Activated B cell treated with CpG ODN at 0.5 μM for 24 hours (primary cell): ENCODE results near the gene GALK1. TPM values are rescaled to one million over a fixed set of nuclear protein-coding genes. Genes with fewer than 3 reads are reported as not detected.
A peak's percentile ranks its signal among the peaks of the same experiment; 100 is the strongest.

Experiments used
- ATAC-seq: fragments of 200-7000 bp; cut with Tn5 transposase; one replicate; pipeline ENCODE4 v1.10.0; 2021; ENCODE audit warnings: low read depth, mild to moderate bottlenecking, moderate library complexity
- CTCF ChIA-PET: fragments of 350-600 bp; sonication (Branson Sonifier 250); formaldehyde crosslinking; loops from one replicate; lab custom pipeline; 2021; ENCODE audit warnings: antibody characterized with exemption; lab: Charles Lee
- POLR2A ChIA-PET: fragments of 350-600 bp; sonication (Branson Sonifier 250); formaldehyde crosslinking; loops from one replicate; lab custom pipeline; 2021; ENCODE audit warnings: antibody characterized with exemption; lab: Charles Lee
- DNase-seq: peaks from one replicate; pipeline ENCODE4 v3.0.0; 2022
- H3K27ac Mint-ChIP-seq: one replicate; pipeline ENCODE4 v1.8.0; 2020; ENCODE audit warnings: mixed read lengths
- H3K27me3 Mint-ChIP-seq: one replicate; pipeline ENCODE4 v1.8.0; 2021; ENCODE audit warnings: mixed read lengths
- H3K36me3 Mint-ChIP-seq: one replicate; pipeline ENCODE4 v1.8.0; 2021; ENCODE audit warnings: low read depth, mixed read lengths
- H3K4me1 Mint-ChIP-seq: one replicate; pipeline ENCODE4 v1.8.0; 2021; ENCODE audit warnings: mixed read lengths
- H3K4me3 Mint-ChIP-seq: one replicate; pipeline ENCODE4 v1.8.0; 2020; ENCODE audit warnings: mild to moderate bottlenecking, mixed read lengths
- H3K9me3 Mint-ChIP-seq: one replicate; pipeline ENCODE4 v1.8.0; 2020; ENCODE audit warnings: mixed read lengths
- intact Hi-C: fragments of 100-400 bp; cut with micrococcal nuclease; formaldehyde crosslinking; loops from one replicate; pipeline ENCODE4 v1.15.1; 2024
- total RNA-seq: library from RNA; stranded (reverse); gene quantifications from 2 replicates; pipeline ENCODE4 v1.2.3, GENCODE V29; 2022
- TF ChIP-seq, protein P1 (sequence below): fragments of 200-600 bp; IDR thresholded peaks from one replicate; pipeline ENCODE4 v1.8.0; 2022; ENCODE audit warnings: antibody characterized with exemption, mild to moderate bottlenecking

GALK1 gene
- total RNA-seq, 1 donor from 2014 or later, result 14.9 TPM

DNA sequence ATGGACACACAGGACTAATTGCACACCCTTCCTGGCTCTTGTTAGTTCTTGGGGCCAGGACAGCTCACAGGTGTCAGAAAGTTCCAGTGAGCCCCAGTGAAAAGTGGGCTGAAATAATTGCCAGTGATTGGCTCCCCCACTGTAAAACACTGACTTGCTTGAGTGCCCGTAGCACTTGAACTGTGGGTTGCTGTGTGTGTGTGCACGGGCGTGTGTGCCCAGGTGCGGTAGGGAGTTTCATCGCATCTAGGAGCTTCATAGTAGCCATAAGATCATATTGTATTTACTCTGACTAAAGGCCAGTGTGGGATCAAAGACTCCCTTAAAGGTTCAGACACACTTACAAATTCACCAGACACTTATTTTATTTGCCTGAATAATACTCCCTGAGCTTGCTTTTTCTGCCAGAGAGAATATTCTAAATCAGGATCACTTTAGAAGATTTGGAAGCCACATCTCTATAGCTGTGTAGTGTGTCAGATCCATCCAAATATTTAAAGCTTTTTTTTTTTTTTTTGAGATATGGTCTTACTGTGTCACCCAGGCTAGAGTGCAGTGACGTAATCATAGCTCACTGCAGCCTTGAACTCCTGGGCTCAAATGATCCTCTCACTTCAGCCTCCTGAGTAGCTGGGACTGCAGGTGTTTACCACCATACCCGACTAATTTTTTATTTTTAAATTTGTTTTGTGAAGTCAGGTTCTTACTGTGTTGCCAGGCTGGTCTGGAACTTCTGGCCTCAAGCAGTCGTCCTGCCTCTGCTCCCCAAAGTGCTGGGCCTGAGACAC, 31.0 kb upstream of the GALK1 start:
- Mint-ChIP-seq H3K9me3 (no peaks in the 10 kb centered on the region), H3K27me3 (no peaks in the 10 kb centered on the region), H3K4me1 (peaks cover 11% of the 10 kb centered on the region), H3K27ac (no peak overlapping the region), H3K36me3 (peaks cover 58% of the 10 kb centered on the region), H3K4me3 (no peak overlapping the region)
- ATAC-seq (no peak), DNase-seq (peak; percentile 3)
- TF ChIP-seq, protein P1, sequence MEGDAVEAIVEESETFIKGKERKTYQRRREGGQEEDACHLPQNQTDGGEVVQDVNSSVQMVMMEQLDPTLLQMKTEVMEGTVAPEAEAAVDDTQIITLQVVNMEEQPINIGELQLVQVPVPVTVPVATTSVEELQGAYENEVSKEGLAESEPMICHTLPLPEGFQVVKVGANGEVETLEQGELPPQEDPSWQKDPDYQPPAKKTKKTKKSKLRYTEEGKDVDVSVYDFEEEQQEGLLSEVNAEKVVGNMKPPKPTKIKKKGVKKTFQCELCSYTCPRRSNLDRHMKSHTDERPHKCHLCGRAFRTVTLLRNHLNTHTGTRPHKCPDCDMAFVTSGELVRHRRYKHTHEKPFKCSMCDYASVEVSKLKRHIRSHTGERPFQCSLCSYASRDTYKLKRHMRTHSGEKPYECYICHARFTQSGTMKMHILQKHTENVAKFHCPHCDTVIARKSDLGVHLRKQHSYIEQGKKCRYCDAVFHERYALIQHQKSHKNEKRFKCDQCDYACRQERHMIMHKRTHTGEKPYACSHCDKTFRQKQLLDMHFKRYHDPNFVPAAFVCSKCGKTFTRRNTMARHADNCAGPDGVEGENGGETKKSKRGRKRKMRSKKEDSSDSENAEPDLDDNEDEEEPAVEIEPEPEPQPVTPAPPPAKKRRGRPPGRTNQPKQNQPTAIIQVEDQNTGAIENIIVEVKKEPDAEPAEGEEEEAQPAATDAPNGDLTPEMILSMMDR, result no peak
- POLR2A ChIA-PET, result interaction anchor here (0.6 to 2.6 kb wide), 8 partner anchors 10 to 629 kb away, joined by 3 to 12 read pairs (median 4); a partner anchor contains a TSS
- CTCF ChIA-PET, result interaction anchor here (0.6 to 1.8 kb wide), 7 partner anchors 13 to 736 kb away, joined by 3 to 5 read pairs (median 3); partner anchors contain the start of genes GALK1 and WBP2
- intact Hi-C loops, result no loop called here

DNA sequence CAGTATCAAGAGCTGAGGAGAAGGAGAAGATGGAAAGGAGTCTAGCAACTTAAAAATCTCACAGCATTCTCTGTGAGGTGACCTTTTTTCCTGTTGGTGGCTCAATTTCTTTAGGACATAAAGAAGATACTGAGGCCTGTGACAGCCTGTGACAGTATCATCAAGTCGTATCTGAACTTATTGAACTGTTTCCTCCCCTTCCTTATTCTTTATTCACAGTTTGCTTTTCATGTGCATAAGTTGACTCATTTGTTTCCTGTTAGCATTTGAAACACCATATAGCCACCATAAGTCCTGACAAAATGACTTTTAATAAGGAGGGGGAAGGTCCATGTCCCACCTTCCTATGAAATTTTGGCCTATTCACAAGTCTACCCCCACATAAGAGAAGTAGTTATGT, 28.5 kb upstream of the GALK1 start:
- Mint-ChIP-seq H3K9me3 (no peaks in the 10 kb centered on the region), H3K36me3 (peaks cover 47% of the 10 kb centered on the region), H3K4me1 (peaks cover 12% of the 10 kb centered on the region), H3K27ac (no peak overlapping the region), H3K4me3 (no peak overlapping the region), H3K27me3 (no peaks in the 10 kb centered on the region)
- CTCF ChIA-PET, result no interaction called here
- POLR2A ChIA-PET, result interaction anchor here (0.6 to 2.5 kb wide), 2 partner anchors 8 to 46 kb away, joined by 4 to 9 read pairs; no protein-coding TSS in a partner anchor
- TF ChIP-seq, protein P1, result no peak
- intact Hi-C loops, result no loop called here
- ATAC-seq (no peak), DNase-seq (no peak)

DNA sequence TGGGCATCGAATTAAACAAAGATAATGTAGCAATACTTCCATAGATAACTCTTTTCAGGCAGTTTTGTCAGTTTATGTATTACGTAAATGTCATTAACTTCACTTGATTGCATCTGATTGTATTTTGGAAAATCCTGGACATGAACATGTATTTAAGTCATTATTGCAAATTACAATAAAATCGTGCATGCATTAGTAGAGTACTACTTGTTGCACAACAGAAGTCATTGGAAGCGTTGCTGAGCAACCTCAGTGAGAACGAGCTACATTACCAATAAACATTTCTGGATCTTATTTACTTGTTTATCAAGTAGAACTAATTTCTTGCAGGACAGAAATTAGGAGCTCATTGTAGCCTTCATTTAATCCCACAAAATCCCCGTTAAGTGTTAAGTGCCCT, 26.3 kb upstream of the GALK1 start:
- POLR2A ChIA-PET, result interaction anchor here (0.6 to 1.3 kb wide), 2 partner anchors 12 to 89 kb away, joined by 3 to 11 read pairs; a partner anchor contains a TSS
- no peak overlapping the region for H3K27ac Mint-ChIP-seq

DNA sequence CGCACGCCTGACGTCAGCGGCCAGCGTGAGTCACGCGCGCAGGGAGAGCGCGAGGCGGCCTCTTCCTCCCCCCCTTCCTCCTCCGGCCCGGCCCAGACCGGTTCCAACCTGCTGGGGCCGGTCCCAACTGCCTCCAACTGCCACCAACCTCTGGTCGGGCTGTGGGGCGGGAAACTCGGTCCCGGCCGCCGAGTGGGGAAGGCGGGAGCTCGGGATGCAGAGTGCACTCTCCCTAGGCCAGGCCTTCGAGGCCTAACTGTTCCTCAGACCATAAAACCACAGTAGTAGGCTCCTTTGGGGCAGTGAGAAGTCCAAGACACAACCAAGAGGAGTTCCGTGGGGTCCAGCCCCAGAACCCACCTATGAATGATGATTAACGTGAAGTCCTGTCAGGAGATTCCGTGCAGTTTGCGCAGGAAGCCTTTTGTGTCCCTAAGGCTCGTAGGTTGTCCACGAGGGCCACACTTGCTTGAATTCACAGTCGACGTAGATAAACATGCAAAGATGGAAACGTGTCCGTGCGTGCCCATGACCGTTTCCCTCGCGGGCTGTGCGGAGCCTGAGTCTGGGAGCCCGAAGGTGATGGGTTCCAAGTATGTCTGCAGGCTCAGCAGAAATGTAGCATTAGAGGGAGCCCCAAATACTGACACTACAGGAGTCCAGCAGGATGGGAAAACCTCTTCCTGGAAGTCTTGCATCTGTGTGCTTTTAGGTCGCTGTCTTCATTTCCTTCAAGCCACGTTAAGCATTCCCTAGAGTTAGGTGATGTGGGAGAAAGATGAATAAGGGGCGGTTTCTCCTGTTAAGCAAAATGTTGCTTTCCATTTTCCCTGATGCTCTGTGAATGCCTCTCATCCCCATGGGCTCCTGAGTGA, 20.3 kb upstream of the GALK1 start:
- peak; percentile 86 for DNase-seq
- POLR2A ChIA-PET, result interaction anchor here (0.6 to 8.1 kb wide), 31 partner anchors 7 to 1039 kb away, joined by 3 to 87 read pairs (median 6); partner anchors contain the start of genes ACOX1, GALK1, MRPL38 and SLC25A19
- TF ChIP-seq, protein P1, result no peak
- CTCF ChIA-PET, result interaction anchor here (0.7 to 2.6 kb wide), 8 partner anchors 19 to 70 kb away, joined by 3 to 12 read pairs (median 4); partner anchors contain the start of genes UNC13D and WBP2
- no peaks in the 10 kb centered on the region for H3K27me3 Mint-ChIP-seq
- H3K9me3 Mint-ChIP-seq, result no peaks in the 10 kb centered on the region
- intact Hi-C loops, result loop anchor here (1.0 to 2.0 kb wide), 4 partner anchors 24 to 480 kb away; partner anchors contain the start of genes ACOX1, TEN1 and UBALD2
- peaks cover 7% of the 10 kb centered on the region for H3K36me3 Mint-ChIP-seq
- H3K27ac Mint-ChIP-seq, result peak overlapping the region; percentile 99
- H3K4me1 Mint-ChIP-seq, result peaks cover 50% of the 10 kb centered on the region
- H3K4me3 Mint-ChIP-seq, result peak overlapping the region; percentile 86
- peak; percentile 56 for ATAC-seq

More for the DNA sequence above, 26.3 kb upstream of the GALK1 start:
- ATAC-seq (no peak), DNase-seq (no peak)
- Mint-ChIP-seq H3K4me3 (no peak overlapping the region), H3K36me3 (peaks cover 37% of the 10 kb centered on the region), H3K27me3 (no peaks in the 10 kb centered on the region), H3K9me3 (no peaks in the 10 kb centered on the region), H3K4me1 (peaks cover 23% of the 10 kb centered on the region)
- intact Hi-C loops, result no loop called here
- TF ChIP-seq, protein P1, result no peak
- CTCF ChIA-PET, result interaction anchor here (0.8 to 1.4 kb wide), 2 partner anchors 36 to 41 kb away, joined by 3 to 4 read pairs; no protein-coding TSS in a partner anchor
